B cell (primary cell): ENCODE data around the gene COL1A1.

Experiments used
- CTCF ChIP-seq: fragments of 200-600 bp; IDR thresholded peaks from one replicate; pipeline ENCODE4 v1.8.0; 2022; ENCODE audit warnings: antibody characterized with exemption, mild to moderate bottlenecking
- EZH2 ChIP-seq: IDR thresholded peaks from 2 replicates; pipeline ENCODE4 v1.6.1; 2012; ENCODE audit warnings: borderline replicate concordance, low read depth, mild to moderate bottlenecking, moderate library complexity, low read length; ENCODE audit not compliant: insufficient read depth, poor library complexity, severe bottlenecking

- TF ChIP-seq CTCF (no peak), EZH2 (no peak)
Observed at GRCh38 chr17:50240851-50241250, 39.4 kb upstream of the COL1A1 start.
